Measurements from ENCODE around the gene CSAG3. TPM values are rescaled to one million over a fixed set of nuclear protein-coding genes. Genes with fewer than 3 reads are reported as not detected.

The CSAG3 gene
- total RNA-seq, 1 donor from 2014 or later, result not detected

- Mint-ChIP-seq H3K36me3 (ENCODE audit: low read depth) (no peaks in the 10 kb centered on the region), H3K9me3 (peaks cover 4% of the 10 kb centered on the region), H3K4me3 (no peak overlapping the region), H3K27me3 (ENCODE audit: low read depth) (peaks cover 9% of the 10 kb centered on the region), H3K27ac (ENCODE audit: unreplicated experiment) (no peak overlapping the region), H3K4me1 (no peaks in the 10 kb centered on the region)
- TF ChIP-seq CTCF (conservative IDR thresholded peaks at IDR 0.05), result no peak
- DNase-seq (ENCODE audit: low read depth, low spot score), result no peak
Measured at GRCh38 chrX:152798945-152799344, 39.9 kb downstream of the CSAG3 start.

GRCh38 chrX:152806035-152806434 is 47.0 kb downstream of the CSAG3 start:
- no peak overlapping the region for H3K27ac Mint-ChIP-seq (ENCODE audit: unreplicated experiment)
- peaks cover 6% of the 10 kb centered on the region for H3K27me3 Mint-ChIP-seq (ENCODE audit: low read depth)
- no peak overlapping the region for H3K4me3 Mint-ChIP-seq
- peaks cover 12% of the 10 kb centered on the region for H3K4me1 Mint-ChIP-seq
- no peaks in the 10 kb centered on the region for H3K36me3 Mint-ChIP-seq (ENCODE audit: low read depth)
- DNase-seq (ENCODE audit: low read depth, low spot score), result no peak
- TF ChIP-seq CTCF (conservative IDR thresholded peaks at IDR 0.05), result no peak
- peaks cover 5% of the 10 kb centered on the region for H3K9me3 Mint-ChIP-seq

Other genes with a start within 250 kb of the CSAG3 start
- 0.84 and 0.91 TPM in 2 replicates for gene GABRQ, start 121.3 kb upstream of the CSAG3 start, total RNA-seq
- not detected in 2 replicates for gene MAGEA3, start 60.4 kb upstream of the CSAG3 start, total RNA-seq
- gene CSAG2, start 49.9 kb upstream of the CSAG3 start, total RNA-seq, result not detected in 2 replicates
- not detected in 2 replicates for gene MAGEA2B, start 44.6 kb upstream of the CSAG3 start, total RNA-seq
- not detected in 2 replicates for gene CSAG1, start 25.5 kb upstream of the CSAG3 start, total RNA-seq
- not detected in 2 replicates for gene MAGEA12, start 25.5 kb upstream of the CSAG3 start, total RNA-seq
- not detected in 2 replicates for gene MAGEA2, start 5.4 kb upstream of the CSAG3 start, total RNA-seq
- not detected in 2 replicates for gene MAGEA6, start 10.5 kb downstream of the CSAG3 start, total RNA-seq
- 60.4 and 61.6 TPM in 2 replicates for gene CETN2, start 71.5 kb downstream of the CSAG3 start, total RNA-seq
- gene NSDHL, start 71.8 kb downstream of the CSAG3 start, total RNA-seq, result 49.6 and 49.8 TPM in 2 replicates
- 2.3 and 2.6 TPM in 2 replicates for gene ZNF185, start 138.8 kb downstream of the CSAG3 start, total RNA-seq
- not detected in 2 replicates for gene PNMA5, start 234.9 kb downstream of the CSAG3 start, total RNA-seq

All from neural crest cell (in vitro differentiated cells).